ENCODE data around the gene SEMA5A.

Gene SEMA5A

GRCh38 chr5:9046756-9047481 lies 499.0 kb downstream of the SEMA5A start:
- DNase-seq = no peak

GRCh38 chr5:9045946-9046345 lies 499.9 kb downstream of the SEMA5A start:
- DNase-seq = no peak

GRCh38 chr5:9042241-9042640 lies 503.6 kb downstream of the SEMA5A start:
- DNase-seq = no peak

GRCh38 chr5:9040475-9040874 lies 505.4 kb downstream of the SEMA5A start:
- no peak for DNase-seq

- DNase-seq = peak; percentile 65
These were observed 508.8 kb downstream of the SEMA5A start for GRCh38 chr5:9037048-9037447.

GRCh38 chr5:9035346-9035745 lies 510.5 kb downstream of the SEMA5A start:
- no peak for DNase-seq

GRCh38 chr5:9034649-9035048 lies 511.2 kb downstream of the SEMA5A start:
- peak; percentile 90 for DNase-seq

- no peak for DNase-seq
These were observed 512.4 kb downstream of the SEMA5A start for GRCh38 chr5:9033524-9033923.

GRCh38 chr5:9025942-9026341 lies 519.9 kb downstream of the SEMA5A start:
- no peak for DNase-seq

GRCh38 chr5:9020996-9021395 lies 524.9 kb downstream of the SEMA5A start:
- DNase-seq = no peak

- DNase-seq = no peak
These were observed 530.0 kb downstream of the SEMA5A start for GRCh38 chr5:9015937-9016270.

- no peak for DNase-seq
These were observed 530.5 kb downstream of the SEMA5A start for GRCh38 chr5:9015260-9015936.

- no peak for DNase-seq
These were observed 532.7 kb downstream of the SEMA5A start for GRCh38 chr5:9013147-9013546.

GRCh38 chr5:9009931-9010651 lies 535.8 kb downstream of the SEMA5A start:
- DNase-seq = no peak

GRCh38 chr5:8997542-8998070 lies 548.3 kb downstream of the SEMA5A start:
- DNase-seq = no peak

GRCh38 chr5:8993031-8993430 lies 552.8 kb downstream of the SEMA5A start:
- DNase-seq = no peak
